GM20000 (cell line): ENCODE measurements around the gene CMIP.

ENCODE experiments used
- DNase-seq: peaks from one replicate; pipeline ENCODE4 v3.0.0; 2012; ENCODE audit warnings: low spot score
- TF ChIP-seq, protein P1 (sequence below): IDR thresholded peaks from 2 replicates; pipeline ENCODE4 v1.5.1; 2012; ENCODE audit warnings: mild to moderate bottlenecking, control low read depth; ENCODE audit errors: extremely low read depth, missing control alignments

The CMIP gene

DNA sequence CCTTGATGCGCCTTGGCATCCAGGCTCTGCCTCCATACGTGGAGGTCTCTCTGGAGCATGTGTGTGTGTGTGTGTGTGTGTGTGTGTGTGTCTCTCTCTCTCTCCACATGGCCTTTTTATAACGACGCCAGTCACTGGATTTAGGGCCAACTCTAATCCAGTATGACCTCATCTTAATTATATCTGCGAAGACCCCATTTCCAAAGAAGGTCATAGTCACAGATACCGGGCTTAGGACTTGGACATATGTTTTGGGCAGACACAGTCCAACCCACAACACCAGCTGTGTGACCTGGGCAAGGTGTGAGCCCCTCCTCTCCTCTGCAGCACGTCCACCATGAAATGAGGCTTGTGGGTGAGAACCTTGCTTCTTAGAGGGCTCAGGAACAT lies 196.1 kb downstream of the CMIP start:
- no peak for DNase-seq
- TF ChIP-seq, protein P1, sequence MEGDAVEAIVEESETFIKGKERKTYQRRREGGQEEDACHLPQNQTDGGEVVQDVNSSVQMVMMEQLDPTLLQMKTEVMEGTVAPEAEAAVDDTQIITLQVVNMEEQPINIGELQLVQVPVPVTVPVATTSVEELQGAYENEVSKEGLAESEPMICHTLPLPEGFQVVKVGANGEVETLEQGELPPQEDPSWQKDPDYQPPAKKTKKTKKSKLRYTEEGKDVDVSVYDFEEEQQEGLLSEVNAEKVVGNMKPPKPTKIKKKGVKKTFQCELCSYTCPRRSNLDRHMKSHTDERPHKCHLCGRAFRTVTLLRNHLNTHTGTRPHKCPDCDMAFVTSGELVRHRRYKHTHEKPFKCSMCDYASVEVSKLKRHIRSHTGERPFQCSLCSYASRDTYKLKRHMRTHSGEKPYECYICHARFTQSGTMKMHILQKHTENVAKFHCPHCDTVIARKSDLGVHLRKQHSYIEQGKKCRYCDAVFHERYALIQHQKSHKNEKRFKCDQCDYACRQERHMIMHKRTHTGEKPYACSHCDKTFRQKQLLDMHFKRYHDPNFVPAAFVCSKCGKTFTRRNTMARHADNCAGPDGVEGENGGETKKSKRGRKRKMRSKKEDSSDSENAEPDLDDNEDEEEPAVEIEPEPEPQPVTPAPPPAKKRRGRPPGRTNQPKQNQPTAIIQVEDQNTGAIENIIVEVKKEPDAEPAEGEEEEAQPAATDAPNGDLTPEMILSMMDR, result no peak

- TF ChIP-seq, protein P1, result no peak
- DNase-seq, result no peak
These were observed 196.9 kb downstream of the CMIP start for GRCh38 chr16:81641395-81642106.

DNA sequence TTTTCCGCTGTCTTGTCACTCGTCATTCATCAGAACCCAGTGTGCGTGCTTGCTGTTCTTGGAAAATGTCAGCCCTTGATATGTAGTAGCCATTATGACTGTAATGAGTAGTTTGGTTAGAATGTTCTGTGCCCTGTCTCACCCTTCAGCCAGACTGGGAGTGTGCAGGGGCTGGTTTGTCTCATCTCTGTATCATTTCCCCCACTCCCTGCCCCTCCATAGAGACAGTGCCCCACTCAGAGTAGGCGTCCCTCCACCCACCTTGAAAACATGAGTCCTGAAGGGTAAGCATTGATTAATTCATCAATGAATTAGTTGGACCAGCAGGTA lies 197.5 kb downstream of the CMIP start:
- TF ChIP-seq, protein P1, result no peak
- DNase-seq, result no peak

DNA sequence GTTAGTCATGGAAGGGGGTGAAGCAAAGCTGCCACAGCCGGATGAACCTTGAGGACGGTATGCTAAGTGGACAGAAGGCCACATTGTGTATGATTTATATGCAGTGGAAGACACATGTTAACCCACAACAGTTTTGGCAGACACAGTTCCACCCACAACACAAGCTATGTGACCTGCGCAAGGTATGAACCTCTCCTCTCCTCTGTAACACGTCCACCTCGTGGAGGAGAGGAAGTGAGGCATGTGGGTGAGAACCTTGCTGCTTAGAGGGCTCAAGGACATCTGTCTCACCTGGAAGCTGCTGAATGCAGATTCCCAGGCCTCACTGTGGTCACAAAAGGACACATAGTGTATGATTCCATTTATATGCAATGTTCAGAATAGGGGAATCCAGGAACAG lies 198.3 kb downstream of the CMIP start:
- DNase-seq, result no peak
- TF ChIP-seq, protein P1, result no peak

DNA sequence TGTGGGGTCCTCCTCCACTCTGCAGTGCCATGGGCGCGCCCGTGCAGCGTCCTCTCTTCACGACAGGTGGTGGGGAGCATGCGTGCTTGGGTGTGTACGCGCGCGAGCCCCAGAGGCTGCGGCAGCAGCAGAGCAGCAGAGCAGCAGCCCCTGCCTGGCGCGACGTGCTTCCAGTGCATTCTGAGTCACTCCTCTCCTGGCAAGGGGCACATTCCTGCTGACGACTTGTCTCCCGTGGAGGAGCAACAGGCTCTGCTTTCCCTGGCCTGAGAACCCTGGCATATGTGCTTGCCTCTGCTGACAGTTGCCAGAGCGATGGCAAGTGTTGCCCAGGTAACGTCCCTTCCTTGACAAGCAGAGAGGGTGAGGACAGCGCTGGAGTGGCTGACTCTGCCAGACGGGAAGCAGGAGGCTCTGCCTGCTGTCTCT lies 200.7 kb downstream of the CMIP start:
- TF ChIP-seq, protein P1, result no peak
- no peak for DNase-seq

DNA sequence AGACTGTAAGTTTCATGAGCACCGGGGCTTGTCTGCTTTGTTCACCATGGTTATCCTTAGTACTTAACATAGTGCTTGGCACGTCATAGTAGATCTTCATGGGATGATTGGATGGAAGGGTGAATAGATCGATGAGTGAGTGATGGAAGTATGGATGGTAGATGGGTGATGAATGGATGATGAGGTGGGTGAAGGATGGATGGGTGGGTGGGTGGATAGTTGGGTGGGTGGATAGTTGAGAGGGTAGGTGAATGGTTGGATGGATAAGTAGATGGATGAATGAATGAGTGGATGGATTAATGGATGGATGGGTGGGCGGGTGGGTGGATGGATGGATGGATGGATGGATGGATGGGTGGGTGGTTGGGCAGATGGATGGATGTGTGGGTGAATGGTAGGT lies 201.3 kb downstream of the CMIP start:
- DNase-seq, result no peak
- TF ChIP-seq, protein P1, result no peak

DNA sequence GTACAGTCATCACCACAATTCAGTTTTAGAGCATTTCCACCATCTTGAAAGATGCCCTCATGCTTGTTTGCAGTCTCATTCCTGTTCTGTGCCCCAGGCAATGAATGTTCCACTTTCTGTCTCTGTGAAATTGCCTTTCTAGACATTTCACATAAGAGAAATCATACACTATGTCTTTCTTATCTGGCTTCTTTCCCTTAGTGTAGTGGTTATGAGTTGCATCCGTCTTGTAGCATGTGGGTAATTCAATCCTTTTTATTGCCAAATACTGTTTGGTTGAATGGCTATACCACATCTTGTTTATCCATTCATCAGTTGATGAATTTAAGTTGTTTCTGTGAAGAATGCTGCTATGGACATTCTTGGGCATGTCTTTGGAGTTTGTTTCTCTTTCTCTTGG lies 202.0 kb downstream of the CMIP start:
- no peak for DNase-seq
- TF ChIP-seq, protein P1, result no peak
